K562 (cell line): ENCODE measurements around the gene UBE2H. TPM values are rescaled to one million over a fixed set of nuclear protein-coding genes. Genes with fewer than 3 reads are reported as not detected.

Experiments used
- ATAC-seq: fragments of 200-7000 bp; cut with Tn5 transposase; 3 replicates; pipeline ENCODE4 v1.9.1; 2020; ENCODE audit warnings: moderate library complexity
- BruUV-seq: library from RNA; stranded (reverse); fragments of 400-500 nt; replicated peaks from 2 replicates; lab custom pipeline; 2021; lab: Mats Ljungman, UMichigan
- CTCF ChIA-PET: fragments of 300-600 bp; formaldehyde crosslinking; extraction: SDS; loops from one replicate; lab custom pipeline; 2021; ENCODE audit warnings: low intra/inter-chr PET ratio; lab: Yijun Ruan, JAX
- POLR2A ChIA-PET: fragments of 300-600, 350-650 bp; sonication (Branson Sonifier 250); formaldehyde crosslinking; extraction: SDS; loops from one replicate; lab custom pipeline; 2021; ENCODE audit warnings: antibody characterized with exemption, inconsistent platforms; lab: Yijun Ruan, JAX
- DNase-seq, 4 experiments: peaks; one replicate each; pipeline versions ENCODE4 v3.0.0 to v3.0.0-alpha.2; 2011 to 2018; ENCODE audit warnings: low spot score in 3 of 4, mixed read lengths in 3 of 4; ENCODE audit errors: extremely low read depth in 1 of 4
- FAIRE-seq: peaks from 2 replicates; lab custom pipeline; 2011; peaks lifted over from hg19 to GRCh38; lab: Jason Lieb, UNC
- H2AFZ ChIP-seq: 2 replicates; pipeline ENCODE4 v1.6.0; 2011; ENCODE audit warnings: low read depth, low read length, control low read depth, inconsistent platforms
- H3K27ac ChIP-seq: fragments of 200-600 bp; 3 replicates; pipeline ENCODE4 v1.8.0; 2011; ENCODE audit warnings: low read depth, mild to moderate bottlenecking, control low read depth, inconsistent platforms, low read length, moderate library complexity, mixed read lengths; ENCODE audit errors: extremely low read depth
- H3K27me3 ChIP-seq, 2 experiments: fragments of 300-600 bp in 1 of 2; 2 replicates in 1 of 2; 3 replicates in 1 of 2; pipeline versions ENCODE4 v1.6.0 to v1.8.0; 2011; ENCODE audit warnings: inconsistent platforms in 2 of 2, low read length in 2 of 2, mild to moderate bottlenecking in 1 of 2, mixed read lengths in 1 of 2, moderate library complexity in 1 of 2; ENCODE audit not compliant: control insufficient read depth in 2 of 2, insufficient read depth in 2 of 2
- H3K36me3 ChIP-seq: fragments of 300-600 bp; 3 replicates; pipeline ENCODE4 v1.8.0; 2011; ENCODE audit warnings: mild to moderate bottlenecking, low read length, inconsistent platforms; ENCODE audit not compliant: control insufficient read depth, insufficient read depth
- H3K4me1 ChIP-seq, 2 experiments: fragments of 200-600 bp in 1 of 2; replicated peaks in 1 of 2; 2 replicates in 1 of 2; 3 replicates in 1 of 2; pipeline versions ENCODE4 v1.5.1 to v1.8.0; 2011; ENCODE audit warnings: inconsistent platforms in 2 of 2, low read length in 2 of 2, mild to moderate bottlenecking in 1 of 2, mixed read lengths in 1 of 2, moderate library complexity in 1 of 2; ENCODE audit not compliant: control insufficient read depth in 2 of 2, insufficient read depth in 2 of 2
- H3K4me2 ChIP-seq: 2 replicates; pipeline ENCODE4 v1.6.1; 2011; ENCODE audit warnings: low read length, control low read depth, inconsistent platforms, mixed read lengths; ENCODE audit not compliant: insufficient read depth
- H3K4me3 ChIP-seq: fragments of 200-600 bp; sonication (generic), shearing (Covaris generic); 2 replicates; pipeline ENCODE4 v1.5.1; 2016; ENCODE audit warnings: control low read depth, inconsistent platforms
- H3K79me2 ChIP-seq: fragments of 200-600 bp; 3 replicates; pipeline ENCODE4 v1.8.0; 2011; ENCODE audit warnings: low read length, inconsistent platforms; ENCODE audit not compliant: control insufficient read depth, insufficient read depth
- H3K9ac ChIP-seq, 2 experiments: 2 replicates each; pipeline versions ENCODE4 v1.6.0 to v1.6.1; 2011; ENCODE audit warnings: low read depth in 2 of 2, low read length in 2 of 2, control low read depth in 1 of 2, inconsistent platforms in 1 of 2, mild to moderate bottlenecking in 1 of 2, mixed read lengths in 1 of 2; ENCODE audit not compliant: insufficient read depth in 1 of 2
- H3K9me1 ChIP-seq: one replicate; pipeline ENCODE4 v1.6.0; 2011; ENCODE audit warnings: inconsistent platforms, mild to moderate bottlenecking, low read length, moderate library complexity; ENCODE audit not compliant: control insufficient read depth, insufficient read depth
- H3K9me3 ChIP-seq: replicated peaks from 2 replicates; pipeline ENCODE4 v1.5.1; 2011; ENCODE audit warnings: low read depth, low read length, inconsistent platforms; ENCODE audit not compliant: control insufficient read depth, insufficient read depth
- H4K20me1 ChIP-seq: replicated peaks from 2 replicates; pipeline ENCODE4 v1.6.1; 2011; ENCODE audit warnings: low read length, inconsistent platforms, mixed read lengths; ENCODE audit not compliant: control insufficient read depth, insufficient read depth
- BRF1 ChIP-seq: IDR thresholded peaks from 3 replicates; pipeline ENCODE4 v1.6.1; 2011; ENCODE audit warnings: borderline replicate concordance, mild to moderate bottlenecking; ENCODE audit not compliant: insufficient read length; ENCODE audit errors: extremely low read depth
- CBX3 ChIP-seq, 2 experiments: IDR thresholded peaks; 1 replicate in 1 of 2; 2 replicates in 1 of 2; pipeline ENCODE4 v1.6.1; 2012; ENCODE audit warnings: inconsistent platforms in 2 of 2, low read length in 2 of 2, borderline replicate concordance in 1 of 2, control low read depth in 1 of 2
- FOXJ2 ChIP-seq: fragments of 200-800 bp; sonication (Bioruptor generic); IDR thresholded peaks from 2 replicates; pipeline ENCODE4 v1.6.1; 2016; ENCODE audit warnings: missing genetic modification characterization, missing compliant biosample characterization
- GTF2E2 ChIP-seq: fragments of 200-800 bp; sonication (Bioruptor generic); IDR thresholded peaks from 2 replicates; pipeline ENCODE4 v1.6.1; 2016; ENCODE audit warnings: missing genetic modification characterization, missing compliant biosample characterization
- POLR3G ChIP-seq: IDR thresholded peaks from 2 replicates; pipeline ENCODE4 v1.6.1; 2011; ENCODE audit not compliant: insufficient read length, insufficient replicate concordance; ENCODE audit errors: extremely low read depth
- TRIM24 ChIP-seq, 2 experiments: fragments of 450-650 bp; IDR thresholded peaks; 2 replicates each; pipeline ENCODE4 v1.6.1; 2016
- TRIM28 ChIP-seq: fragments of 450-650 bp; IDR thresholded peaks from 2 replicates; pipeline ENCODE4 v1.6.1; 2017
- ZNF324 ChIP-seq: fragments of 250-450 bp; sonication (Bioruptor Pico); IDR thresholded peaks from 2 replicates; pipeline ENCODE4 v1.4.0; 2020; ENCODE audit warnings: mild to moderate bottlenecking
- WGBS: fragments of 100-300 bp; shearing (Covaris generic); methylation state at CpG from one replicate; pipeline ENCODE4 v1.1.6; 2016; ENCODE audit warnings: low coverage, mixed read lengths; ENCODE audit not compliant: insufficient coverage; ENCODE audit errors: missing lambda C conversion rate; 5-methylcytosine and 5-hydroxymethylcytosine counted together
- in situ Hi-C: fragments of 300-500 bp; cut with MboI; formaldehyde crosslinking; loops from 4 replicates; pipeline ENCODE4 v1.15.0; 2018; ENCODE audit warnings: inconsistent platforms, mixed read lengths
- intact Hi-C: fragments of 100-400 bp; cut with micrococcal nuclease; formaldehyde crosslinking; loops from 2 replicates; pipeline ENCODE4 v1.14.2; 2022
- polyA plus RNA-seq, 8 experiments: library from polyadenylated mRNA; depleted of rRNA in 4 of 8; stranded (reverse) in 5 of 8; unstranded in 3 of 8; fragments of >200 nt; fragmentation: Nextera tagmentation in 2 of 8; fragmentation: Illumina TruSeq in 1 of 8; extraction: Ambion mirVana in 2 of 8; extraction: Trizol in 1 of 8; gene quantifications; 2 replicates each; pipeline versions ENCODE4 v1.2.1 to v1.2.3, GENCODE V29; 2011 to 2014; ENCODE audit warnings: inconsistent platforms in 1 of 8, missing spikeins in 1 of 8
- total RNA-seq, 7 experiments: library from RNA; depleted of rRNA in 6 of 7; stranded (reverse); fragments of >200 nt in 6 of 7; fragmentation: Illumina TruSeq in 2 of 7; extraction: Trizol in 2 of 7; gene quantifications; 2 replicates each; pipeline versions ENCODE4 v1.2.1 to v1.2.3, GENCODE V29; 2011 to 2021; ENCODE audit warnings: low replicate concordance in 1 of 7

The UBE2H gene
- total and polyA plus RNA-seq, 9 of the 15 experiments (the other 6 are each of a cell fraction or from before 2014, with no cell fraction given): 6.3 to 33.0 (median 13.3) TPM

- H3K36me3 ChIP-seq: no peaks in the 10 kb centered on the region
- TF ChIP-seq BRF1 (no peak), TRIM24 (IDR thresholded peaks at IDR 0.05) (peak; percentile 17 to 62; a peak in 2 of 4 replicates), ZNF324 (peak; percentile 99), GTF2E2 (tag) (0 out of 2 replicates have a peak, but pooled peaks have one; percentile 27), FOXJ2 (tag) (no peak), POLR3G (no peak), TRIM28 (peak; percentile 85), CBX3 (IDR thresholded peaks at IDR 0.05; ENCODE audit: borderline replicate concordance in 1 of 2, low read length in 2 of 2) (peak in 1 of 2 experiments; percentile 94; a peak in 2 of 3 replicates)
- no peak overlapping the region for H3K9ac ChIP-seq
- no TSS peak for BruUV-seq
- no peak overlapping the region for H3K4me3 ChIP-seq
- H3K4me2 ChIP-seq: no peak overlapping the region
- H3K9me3 ChIP-seq: peaks cover 5% of the 10 kb centered on the region
- H3K4me1 ChIP-seq: no peaks in the 10 kb centered on the region; a peak in 2 of 5 replicates
- in situ Hi-C loops (no loop called here), intact Hi-C loops (no loop called here)
- no peak overlapping the region for H2AFZ ChIP-seq
- ChIA-PET POLR2A (interaction anchor here (0.7 kb wide), 1 partner anchor 13 kb away, joined by 3 read pairs; no protein-coding TSS in a partner anchor), CTCF (no interaction called here)
- no peaks in the 10 kb centered on the region for H3K79me2 ChIP-seq
- no peaks in the 10 kb centered on the region for H3K9me1 ChIP-seq
- FAIRE-seq: no peak
- H4K20me1 ChIP-seq: no peaks in the 10 kb centered on the region
- 0 out of 5 replicates have a peak, but pooled peaks cover 0 to under 1% of the 10 kb centered on the region in 2 experiments for H3K27me3 ChIP-seq
- WGBS: 47% methylated on average over 3 of the region's 3 CpGs
- H3K27ac ChIP-seq: no peak overlapping the region
- no peak for ATAC-seq
- no peak for DNase-seq
Observed at GRCh38 chr7:129816742-129817141, 136.0 kb downstream of the UBE2H start.
